Naive thymus-derived CD4-positive, alpha-beta T cell (primary cell): Measurements from ENCODE around the gene CCL25. TPM values are rescaled to one million over a fixed set of nuclear protein-coding genes. Genes with fewer than 3 reads are reported as not detected.

Experiments used
- ATAC-seq: fragments of 150-1000 bp; cut with Tn5 transposase; 2 replicates; pipeline ENCODE4 v1.10.0; 2021; ENCODE audit warnings: mild to moderate bottlenecking, moderate library complexity
- CTCF ChIA-PET: fragments of 350-600 bp; sonication (Branson Sonifier 250); formaldehyde crosslinking; loops from one replicate; lab custom pipeline; 2021; ENCODE audit warnings: antibody characterized with exemption; lab: Charles Lee
- POLR2A ChIA-PET: fragments of 350-600 bp; sonication (Branson Sonifier 250); formaldehyde crosslinking; loops from one replicate; lab custom pipeline; 2021; ENCODE audit warnings: antibody characterized with exemption, inconsistent platforms; lab: Charles Lee
- DNase-seq, 9 donors: peaks; one replicate each; pipeline versions ENCODE4 v3.0.0 to v3.0.0-alpha.2; 2020 to 2022; ENCODE audit warnings: mixed read lengths in 1 of 9
- H3K27ac ChIP-seq: one replicate; pipeline ENCODE4 v1.7.0; 2013; ENCODE audit warnings: mild to moderate bottlenecking, low read depth, low read length, moderate library complexity
- H3K27me3 ChIP-seq, 2 donors: one replicate each; pipeline ENCODE4 v1.7.0; 2013; ENCODE audit warnings: low read length in 2 of 2, mild to moderate bottlenecking in 2 of 2, moderate library complexity in 2 of 2; ENCODE audit not compliant: control insufficient read depth in 2 of 2, insufficient read depth in 2 of 2
- H3K36me3 ChIP-seq, 3 experiments: 1 replicate in 2 of 3; 2 replicates in 1 of 3; pipeline ENCODE4 v1.7.0; 2013; ENCODE audit warnings: low read length in 3 of 3, mild to moderate bottlenecking in 3 of 3, moderate library complexity in 1 of 3; ENCODE audit not compliant: insufficient read depth in 3 of 3, control insufficient read depth in 2 of 3
- H3K4me1 ChIP-seq, 2 donors: one replicate each; pipeline ENCODE4 v1.7.0; 2013; ENCODE audit warnings: low read length in 2 of 2, mild to moderate bottlenecking in 2 of 2, moderate library complexity in 1 of 2; ENCODE audit not compliant: control insufficient read depth in 2 of 2, insufficient read depth in 2 of 2
- H3K4me3 ChIP-seq: 2 replicates; pipeline ENCODE4 v1.7.0; 2013; ENCODE audit warnings: mild to moderate bottlenecking, low read length
- H3K9me3 ChIP-seq, 3 experiments: 1 replicate in 2 of 3; 2 replicates in 1 of 3; pipeline ENCODE4 v1.7.0; 2013; ENCODE audit warnings: low read length in 3 of 3; ENCODE audit not compliant: control insufficient read depth in 2 of 3
- H3K27ac Mint-ChIP-seq, 9 donors: one replicate each; pipeline ENCODE4 v1.8.0; 2020 to 2022; ENCODE audit warnings: mixed read lengths in 9 of 9, mild to moderate bottlenecking in 8 of 9, moderate library complexity in 5 of 9, inconsistent platforms in 2 of 9
- H3K27me3 Mint-ChIP-seq, 5 donors: one replicate each; pipeline ENCODE4 v1.8.0; 2021 to 2022; ENCODE audit warnings: mixed read lengths in 5 of 5, mild to moderate bottlenecking in 1 of 5
- H3K36me3 Mint-ChIP-seq, 5 donors: one replicate each; pipeline ENCODE4 v1.8.0; 2020 to 2022; ENCODE audit warnings: mixed read lengths in 5 of 5, mild to moderate bottlenecking in 3 of 5, inconsistent platforms in 1 of 5
- H3K4me1 Mint-ChIP-seq, 7 donors: one replicate each; pipeline ENCODE4 v1.8.0; 2020 to 2022; ENCODE audit warnings: mixed read lengths in 7 of 7, mild to moderate bottlenecking in 3 of 7, inconsistent platforms in 1 of 7
- H3K4me3 Mint-ChIP-seq, 10 donors: one replicate each; pipeline ENCODE4 v1.8.0; 2020 to 2022; ENCODE audit warnings: mild to moderate bottlenecking in 10 of 10, mixed read lengths in 10 of 10, moderate library complexity in 6 of 10, inconsistent platforms in 2 of 10
- H3K9me3 Mint-ChIP-seq, 11 donors: one replicate each; pipeline ENCODE4 v1.8.0; 2020 to 2022; ENCODE audit warnings: mixed read lengths in 11 of 11, mild to moderate bottlenecking in 4 of 11, inconsistent platforms in 1 of 11, moderate library complexity in 1 of 11
- intact Hi-C, 2 donors: fragments of 100-400 bp; cut with micrococcal nuclease; formaldehyde crosslinking; loops; one replicate each; pipeline ENCODE4 v1.15.1; 2023
- polyA plus RNA-seq, 2 donors: library from polyadenylated mRNA; unstranded; fragments of 300-500 nt; fragmentation: Illumina TruSeq; gene quantifications; one replicate each; pipeline ENCODE4 v1.2.3, GENCODE V29; 2021
- total RNA-seq, 6 experiments: library from RNA in 5 of 6; stranded (reverse) in 5 of 6; gene quantifications; 1 replicate in 5 of 6; 2 replicates in 1 of 6; pipeline ENCODE4 v1.2.3 and lab custom pipeline; 2021 to 2026

Gene CCL25
- total and polyA plus RNA-seq, 7 experiments from 2014 or later: 2.3 TPM; not detected in 6

DNA sequence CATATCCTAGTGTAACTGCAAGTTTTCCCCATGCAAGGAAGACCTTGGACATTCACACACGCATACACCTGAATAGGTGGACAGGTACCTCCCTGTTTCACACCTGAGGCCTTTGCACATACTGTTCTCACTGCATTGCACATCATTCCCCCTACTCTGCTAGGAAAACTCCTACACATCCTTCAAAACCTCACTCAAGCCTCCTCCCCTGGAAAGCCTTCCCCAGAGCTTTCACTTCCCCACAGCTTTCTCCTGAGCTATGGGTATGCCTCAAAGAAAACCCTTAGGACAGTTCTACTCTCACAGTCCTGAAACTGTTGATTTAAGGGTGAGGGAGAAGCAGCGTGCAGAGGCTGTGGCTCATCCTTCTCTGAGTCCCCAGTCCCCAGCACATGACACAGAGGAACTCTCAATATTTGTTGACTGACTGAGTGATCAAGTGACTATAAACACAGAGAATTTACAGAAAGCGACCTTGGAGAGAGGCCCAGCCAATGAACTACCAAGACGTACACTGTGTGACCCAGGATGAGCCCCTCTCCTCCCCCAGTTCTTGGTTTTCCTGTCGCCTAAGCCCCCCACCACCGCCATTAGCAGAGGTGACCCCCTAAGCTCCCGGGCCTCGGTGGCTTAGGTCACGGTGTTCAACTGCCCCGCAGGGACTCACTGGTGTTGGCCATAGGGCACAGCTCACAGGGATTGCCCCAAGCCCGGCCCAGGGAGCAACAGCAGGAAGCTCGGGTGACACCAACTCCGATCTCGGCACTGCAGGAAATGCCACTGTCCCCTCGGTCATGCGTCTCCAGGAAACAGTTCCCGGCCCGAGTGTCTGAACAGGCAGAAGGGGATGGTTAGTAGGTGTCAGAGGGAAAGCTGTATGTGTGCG lies 56.2 kb downstream of the CCL25 start:
- Mint-ChIP-seq H3K36me3 (no peaks in the 10 kb centered on the region), H3K27me3 (peaks cover 0 to 29% (median 16%) of the 10 kb centered on the region in 5 donors), H3K27ac (no peak overlapping the region), H3K9me3 (peaks cover 0 to 6% (median 1%) of the 10 kb centered on the region in 11 donors), H3K4me1 (no peaks in the 10 kb centered on the region), H3K4me3 (no peak overlapping the region)
- no peak for ATAC-seq
- intact Hi-C loops: no loop called here
- Histone ChIP-seq H3K4me3 (no peak overlapping the region), H3K27me3 (peaks cover 0 to 4% of the 10 kb centered on the region in 2 donors), H3K9me3 (peaks cover 0 to 7% (median 0%) of the 10 kb centered on the region in 3 experiments), H3K4me1 (no peaks in the 10 kb centered on the region), H3K27ac (no peak overlapping the region), H3K36me3 (no peaks in the 10 kb centered on the region)
- ChIA-PET CTCF (no interaction called here), POLR2A (no interaction called here)
- DNase-seq: no peak

DNA sequence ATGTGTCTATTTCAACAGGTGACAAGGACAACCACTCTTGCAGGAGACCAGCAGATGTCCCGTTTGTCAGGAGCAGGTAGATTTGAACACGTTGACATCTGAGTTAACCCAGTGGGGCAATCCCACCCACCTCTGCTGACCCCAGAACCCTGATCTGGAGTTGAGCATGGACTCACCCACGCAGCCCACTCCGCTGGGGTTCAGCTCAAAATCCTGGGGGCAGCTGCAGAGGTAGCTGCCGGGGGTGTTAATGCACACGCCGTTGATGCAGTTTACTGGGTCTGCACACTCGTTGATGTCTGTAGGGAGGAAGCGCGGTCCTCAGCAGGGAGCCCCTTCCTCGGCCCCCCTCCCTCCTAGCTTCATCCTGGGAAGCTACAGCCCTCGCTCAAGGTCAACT lies 56.9 kb downstream of the CCL25 start:
- H3K36me3 ChIP-seq: no peaks in the 10 kb centered on the region
- no peaks in the 10 kb centered on the region for H3K4me1 ChIP-seq
- no peak overlapping the region for H3K4me3 ChIP-seq
- H3K27ac Mint-ChIP-seq: no peak overlapping the region
- ChIA-PET CTCF (no interaction called here), POLR2A (no interaction called here)
- H3K27me3 Mint-ChIP-seq: peaks cover 0 to 29% (median 16%) of the 10 kb centered on the region in 5 donors
- peaks cover 0 to 4% of the 10 kb centered on the region in 2 donors for H3K27me3 ChIP-seq
- H3K9me3 Mint-ChIP-seq: peaks cover 0 to 6% (median 1%) of the 10 kb centered on the region in 11 donors
- no peaks in the 10 kb centered on the region for H3K4me1 Mint-ChIP-seq
- no peak for DNase-seq
- no peak for ATAC-seq
- intact Hi-C loops: no loop called here
- H3K36me3 Mint-ChIP-seq: no peaks in the 10 kb centered on the region
- peaks cover 0 to 7% (median 0%) of the 10 kb centered on the region in 3 experiments for H3K9me3 ChIP-seq
- no peak overlapping the region for H3K4me3 Mint-ChIP-seq
- H3K27ac ChIP-seq: no peak overlapping the region

GRCh38 chr19:8109890-8110662 lies 57.5 kb downstream of the CCL25 start:
- DNase-seq: no peak
- Mint-ChIP-seq H3K4me3 (no peak overlapping the region), H3K4me1 (no peaks in the 10 kb centered on the region), H3K9me3 (peaks cover 0 to 6% (median 0%) of the 10 kb centered on the region in 11 donors), H3K27ac (no peak overlapping the region), H3K27me3 (peaks cover 0 to 25% (median 16%) of the 10 kb centered on the region in 5 donors), H3K36me3 (no peaks in the 10 kb centered on the region)
- ATAC-seq: no peak
- CTCF ChIA-PET: no interaction called here
- Histone ChIP-seq H3K4me3 (no peak overlapping the region), H3K4me1 (no peaks in the 10 kb centered on the region), H3K27me3 (peaks cover 0 to 4% of the 10 kb centered on the region in 2 donors), H3K9me3 (peaks cover 0 to 7% (median 0%) of the 10 kb centered on the region in 3 experiments), H3K36me3 (no peaks in the 10 kb centered on the region), H3K27ac (no peak overlapping the region)
- intact Hi-C loops: no loop called here
- POLR2A ChIA-PET: no interaction called here

GRCh38 chr19:8110931-8111330 lies 58.4 kb downstream of the CCL25 start:
- intact Hi-C loops: no loop called here
- Mint-ChIP-seq H3K4me3 (no peak overlapping the region), H3K9me3 (peaks cover 0 to 8% (median 0%) of the 10 kb centered on the region in 11 donors), H3K4me1 (no peaks in the 10 kb centered on the region), H3K27ac (no peak overlapping the region), H3K27me3 (peaks cover 0 to 20% (median 13%) of the 10 kb centered on the region in 5 donors), H3K36me3 (no peaks in the 10 kb centered on the region)
- Histone ChIP-seq H3K9me3 (peaks cover 0 to 7% (median 0%) of the 10 kb centered on the region in 3 experiments), H3K27ac (no peak overlapping the region), H3K36me3 (no peaks in the 10 kb centered on the region), H3K4me3 (no peak overlapping the region), H3K27me3 (peaks cover 0 to 4% of the 10 kb centered on the region in 2 donors), H3K4me1 (no peaks in the 10 kb centered on the region)
- CTCF ChIA-PET: no interaction called here
- DNase-seq (no peak), ATAC-seq (no peak)
- POLR2A ChIA-PET: no interaction called here

DNA sequence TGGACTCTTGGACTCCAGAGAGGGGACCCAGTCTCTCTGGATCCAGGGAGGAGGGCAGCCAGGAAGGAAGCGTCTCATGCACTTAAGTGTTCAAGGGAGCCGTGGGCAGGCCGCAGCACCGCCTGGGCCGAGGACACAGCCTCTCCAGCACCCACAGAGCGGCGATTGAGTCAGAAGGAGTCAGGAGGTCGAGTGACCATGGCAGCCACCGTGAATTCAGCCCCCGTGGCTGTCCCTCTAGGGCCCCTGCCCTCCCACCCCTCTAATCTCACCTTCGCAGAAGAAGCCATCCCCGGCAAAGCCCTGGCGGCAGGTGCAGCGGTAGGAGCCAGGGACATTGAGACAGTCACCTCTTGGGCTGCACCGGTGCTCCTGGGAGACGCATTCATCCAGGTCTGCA lies 58.8 kb downstream of the CCL25 start:
- Histone ChIP-seq H3K4me1 (no peaks in the 10 kb centered on the region), H3K9me3 (peaks cover 0 to 7% (median 0%) of the 10 kb centered on the region in 3 experiments), H3K36me3 (no peaks in the 10 kb centered on the region), H3K27me3 (peaks cover 0 to 4% of the 10 kb centered on the region in 2 donors), H3K4me3 (no peak overlapping the region), H3K27ac (no peak overlapping the region)
- intact Hi-C loops: no loop called here
- ChIA-PET POLR2A (no interaction called here), CTCF (no interaction called here)
- no peak overlapping the region for H3K4me3 Mint-ChIP-seq
- H3K9me3 Mint-ChIP-seq: peaks cover 0 to 8% (median 0%) of the 10 kb centered on the region in 11 donors
- H3K27me3 Mint-ChIP-seq: peaks cover 0 to 20% (median 13%) of the 10 kb centered on the region in 5 donors
- no peaks in the 10 kb centered on the region for H3K36me3 Mint-ChIP-seq
- no peak overlapping the region for H3K27ac Mint-ChIP-seq
- H3K4me1 Mint-ChIP-seq: no peaks in the 10 kb centered on the region
- no peak for ATAC-seq
- DNase-seq: no peak
